Ovary (tissue), 3 donors: ENCODE data around the gene CALR3.

Source experiments
- EP300 ChIP-seq: sonication (generic); formaldehyde crosslinking; IDR thresholded peaks from one replicate; pipeline ENCODE4 v1.6.1; 2017; ENCODE audit warnings: antibody characterized with exemption
- TF ChIP-seq, protein P1 (sequence below), 3 donors: fragments of 450-650 bp in 2 of 3; fragments of 200-600 bp in 1 of 3; IDR thresholded peaks; one replicate each; pipeline versions ENCODE4 v1.5.1 to v1.8.0; 2016 to 2022; ENCODE audit warnings: antibody characterized with exemption in 3 of 3, mild to moderate bottlenecking in 1 of 3
- donor health status: DM: no; HTN: no; CAD: no.

DNA sequence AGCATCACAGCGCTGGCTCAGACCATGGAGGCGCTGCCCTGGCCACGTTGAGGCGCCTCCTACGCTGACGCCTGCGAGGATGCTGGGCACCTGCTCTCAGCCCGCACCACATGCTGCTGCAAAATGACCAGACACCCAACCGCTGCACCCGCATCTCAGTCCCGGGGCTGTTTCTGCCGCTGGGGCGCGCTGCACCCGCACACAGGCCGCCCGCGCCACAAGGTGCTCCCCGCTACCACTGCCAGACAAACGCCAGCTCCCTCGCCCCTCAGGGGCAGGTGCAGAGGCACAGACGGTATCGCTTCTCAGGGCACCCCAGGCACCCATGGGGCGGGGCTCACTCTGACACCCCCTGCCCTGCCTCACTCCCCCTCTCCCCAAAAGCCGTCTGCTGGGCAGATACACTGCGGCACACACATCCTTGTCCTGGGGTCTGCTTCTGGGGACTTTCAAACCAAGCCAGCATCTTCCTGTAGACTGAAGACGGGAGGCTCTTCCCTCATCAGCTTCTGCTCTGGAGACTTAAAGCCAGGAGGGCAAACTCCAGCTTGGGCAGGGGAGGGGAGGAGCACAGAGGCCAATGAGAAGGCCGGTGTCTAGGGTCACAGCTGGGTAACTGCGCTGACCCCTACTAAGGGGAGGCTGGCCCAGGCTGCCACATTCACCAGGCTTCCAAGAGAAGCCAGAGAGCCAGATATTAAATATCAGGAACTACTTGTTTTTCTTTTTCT, 29.9 kb upstream of the CALR3 start:
- TF ChIP-seq, protein P1, sequence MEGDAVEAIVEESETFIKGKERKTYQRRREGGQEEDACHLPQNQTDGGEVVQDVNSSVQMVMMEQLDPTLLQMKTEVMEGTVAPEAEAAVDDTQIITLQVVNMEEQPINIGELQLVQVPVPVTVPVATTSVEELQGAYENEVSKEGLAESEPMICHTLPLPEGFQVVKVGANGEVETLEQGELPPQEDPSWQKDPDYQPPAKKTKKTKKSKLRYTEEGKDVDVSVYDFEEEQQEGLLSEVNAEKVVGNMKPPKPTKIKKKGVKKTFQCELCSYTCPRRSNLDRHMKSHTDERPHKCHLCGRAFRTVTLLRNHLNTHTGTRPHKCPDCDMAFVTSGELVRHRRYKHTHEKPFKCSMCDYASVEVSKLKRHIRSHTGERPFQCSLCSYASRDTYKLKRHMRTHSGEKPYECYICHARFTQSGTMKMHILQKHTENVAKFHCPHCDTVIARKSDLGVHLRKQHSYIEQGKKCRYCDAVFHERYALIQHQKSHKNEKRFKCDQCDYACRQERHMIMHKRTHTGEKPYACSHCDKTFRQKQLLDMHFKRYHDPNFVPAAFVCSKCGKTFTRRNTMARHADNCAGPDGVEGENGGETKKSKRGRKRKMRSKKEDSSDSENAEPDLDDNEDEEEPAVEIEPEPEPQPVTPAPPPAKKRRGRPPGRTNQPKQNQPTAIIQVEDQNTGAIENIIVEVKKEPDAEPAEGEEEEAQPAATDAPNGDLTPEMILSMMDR (IDR thresholded peaks at IDR 0.05): no peak
- TF ChIP-seq EP300: no peak
